ENCODE data around the gene PSMA2. TPM values are rescaled to one million over a fixed set of nuclear protein-coding genes. Genes with fewer than 3 reads are reported as not detected.

PSMA2 gene
- total and polyA plus RNA-seq, 8 donors, result 65.8 to 159 (median 137) TPM

GRCh38 chr7:42953994-42954393 is 22.0 kb upstream of the PSMA2 start:
- Histone ChIP-seq H3K27ac (no peak overlapping the region), H3K9me3 (peaks cover 0 to 7% of the 10 kb centered on the region in 2 donors), H3K4me1 (no peaks in the 10 kb centered on the region), H3K27me3 (no peaks in the 10 kb centered on the region), H3K36me3 (no peaks in the 10 kb centered on the region), H3K4me3 (no peak overlapping the region)
- DNase-seq (no peak), ATAC-seq (no peak)
- TF ChIP-seq CTCF (IDR thresholded peaks at IDR 0.05), result no peak
- intact Hi-C loops (cut with DNase I), result no loop called here

GRCh38 chr7:42952328-42952727 is 20.4 kb upstream of the PSMA2 start:
- no peak for ATAC-seq
- Histone ChIP-seq H3K36me3 (no peaks in the 10 kb centered on the region), H3K27ac (no peak overlapping the region), H3K4me1 (no peaks in the 10 kb centered on the region), H3K4me3 (no peak overlapping the region), H3K9me3 (peaks cover 0 to 7% of the 10 kb centered on the region in 2 donors), H3K27me3 (no peaks in the 10 kb centered on the region)
- intact Hi-C loops (cut with DNase I), result no loop called here
- DNase-seq, result no peak
- no peak for TF ChIP-seq CTCF (IDR thresholded peaks at IDR 0.05)

- Histone ChIP-seq H3K27me3 (no peaks in the 10 kb centered on the region), H3K4me1 (no peaks in the 10 kb centered on the region), H3K36me3 (no peaks in the 10 kb centered on the region), H3K4me3 (no peak overlapping the region), H3K27ac (no peak overlapping the region), H3K9me3 (no peaks in the 10 kb centered on the region)
- no peak for TF ChIP-seq CTCF (IDR thresholded peaks at IDR 0.05)
- no peak for ATAC-seq
- intact Hi-C loops (cut with DNase I), result no loop called here
- no peak for DNase-seq
Measured at GRCh38 chr7:42950417-42950816, 18.4 kb upstream of the PSMA2 start.

- DNase-seq (no peak), ATAC-seq (no peak)
- no peaks in the 10 kb centered on the region for H3K4me1 ChIP-seq
- H3K36me3 ChIP-seq, result no peaks in the 10 kb centered on the region
- no peak overlapping the region for H3K27ac ChIP-seq
- no peaks in the 10 kb centered on the region for H3K27me3 ChIP-seq
- H3K4me3 ChIP-seq, result no peak overlapping the region
- H3K9me3 ChIP-seq, result no peaks in the 10 kb centered on the region
- intact Hi-C loops (cut with DNase I), result loop anchor here in 1 of 2 donors (5.0 kb wide), 1 partner anchor 315 kb away; no protein-coding TSS in a partner anchor
- no peak for TF ChIP-seq CTCF (IDR thresholded peaks at IDR 0.05)
Measured at GRCh38 chr7:42947521-42947920, 15.5 kb upstream of the PSMA2 start.

GRCh38 chr7:42946627-42946950 is 14.6 kb upstream of the PSMA2 start:
- DNase-seq, result no peak
- H3K4me1 ChIP-seq, result no peaks in the 10 kb centered on the region
- H3K9me3 ChIP-seq, result no peaks in the 10 kb centered on the region
- H3K27ac ChIP-seq, result no peak overlapping the region
- no peak for TF ChIP-seq CTCF (IDR thresholded peaks at IDR 0.05)
- ATAC-seq, result no peak
- H3K36me3 ChIP-seq, result no peaks in the 10 kb centered on the region
- no peaks in the 10 kb centered on the region for H3K27me3 ChIP-seq
- intact Hi-C loops (cut with DNase I), result loop anchor here in 1 of 2 donors (5.0 kb wide), 1 partner anchor 316 kb away; no protein-coding TSS in a partner anchor
- no peak overlapping the region for H3K4me3 ChIP-seq
